DND-41 (cell line): ENCODE measurements around the gene CYP27A1.

Source experiments
- ATAC-seq: fragments of 200-7000 bp; cut with Tn5 transposase; 3 replicates; pipeline ENCODE4 v1.9.1; 2021; ENCODE audit warnings: low read depth; ENCODE audit not compliant: insufficient read depth
- DNase-seq: peaks from one replicate; pipeline ENCODE4 v3.0.0-alpha.2; 2020
- H2AFZ ChIP-seq: 2 replicates; pipeline ENCODE4 v1.6.0; 2012; ENCODE audit warnings: low read depth, low read length
- H3K27ac ChIP-seq: 2 replicates; pipeline ENCODE4 v1.5.1; 2012; ENCODE audit warnings: low read length, inconsistent platforms
- H3K27me3 ChIP-seq: fragments of 200-600 bp; sonication (generic); 2 replicates; pipeline ENCODE4 v1.6.0; 2012; ENCODE audit warnings: low read length, mild to moderate bottlenecking, inconsistent platforms; ENCODE audit not compliant: insufficient read depth, poor library complexity
- H3K36me3 ChIP-seq: 2 replicates; pipeline ENCODE4 v1.5.1; 2012; ENCODE audit warnings: low read length, inconsistent platforms; ENCODE audit not compliant: insufficient read depth
- H3K4me1 ChIP-seq: 2 replicates; pipeline ENCODE4 v1.5.1; 2012; ENCODE audit warnings: mild to moderate bottlenecking, low read length; ENCODE audit not compliant: insufficient read depth
- H3K4me2 ChIP-seq: 2 replicates; pipeline ENCODE4 v1.6.0; 2012; ENCODE audit warnings: mild to moderate bottlenecking, moderate library complexity, low read length, inconsistent platforms; ENCODE audit not compliant: insufficient read depth
- H3K4me3 ChIP-seq, 2 experiments: fragments of 200-600 bp in 1 of 2; shearing (Covaris generic) in 1 of 2; 2 replicates each; pipeline ENCODE4 v1.5.1; 2012 to 2016; ENCODE audit warnings: inconsistent platforms in 2 of 2, low read length in 2 of 2, mild to moderate bottlenecking in 2 of 2, low read depth in 1 of 2, moderate library complexity in 1 of 2
- H3K79me2 ChIP-seq: 2 replicates; pipeline ENCODE4 v1.6.0; 2012; ENCODE audit warnings: low read length, inconsistent platforms; ENCODE audit not compliant: insufficient read depth
- H3K9ac ChIP-seq: 2 replicates; pipeline ENCODE4 v1.6.0; 2012; ENCODE audit warnings: low read depth, mild to moderate bottlenecking, inconsistent platforms, low read length, moderate library complexity
- H3K9me3 ChIP-seq: 2 replicates; pipeline ENCODE4 v1.5.1; 2012; ENCODE audit warnings: low read length, moderate library complexity, mild to moderate bottlenecking, inconsistent platforms; ENCODE audit not compliant: insufficient read depth, severe bottlenecking
- H4K20me1 ChIP-seq: 2 replicates; pipeline ENCODE4 v1.6.0; 2012; ENCODE audit warnings: low read length; ENCODE audit not compliant: insufficient read depth
- EZH2 ChIP-seq: IDR thresholded peaks from 3 replicates; pipeline ENCODE4 v1.6.1; 2012; ENCODE audit warnings: borderline replicate concordance, low read depth, mild to moderate bottlenecking, moderate library complexity, low read length, inconsistent platforms; ENCODE audit not compliant: severe bottlenecking
- TF ChIP-seq, protein P1 (sequence below): IDR thresholded peaks from 2 replicates; pipeline ENCODE4 v1.5.1; 2012; ENCODE audit warnings: borderline replicate concordance, low read length, moderate library complexity, mild to moderate bottlenecking; ENCODE audit not compliant: poor library complexity, severe bottlenecking; ENCODE audit errors: extremely low read depth

CYP27A1 gene

DNA sequence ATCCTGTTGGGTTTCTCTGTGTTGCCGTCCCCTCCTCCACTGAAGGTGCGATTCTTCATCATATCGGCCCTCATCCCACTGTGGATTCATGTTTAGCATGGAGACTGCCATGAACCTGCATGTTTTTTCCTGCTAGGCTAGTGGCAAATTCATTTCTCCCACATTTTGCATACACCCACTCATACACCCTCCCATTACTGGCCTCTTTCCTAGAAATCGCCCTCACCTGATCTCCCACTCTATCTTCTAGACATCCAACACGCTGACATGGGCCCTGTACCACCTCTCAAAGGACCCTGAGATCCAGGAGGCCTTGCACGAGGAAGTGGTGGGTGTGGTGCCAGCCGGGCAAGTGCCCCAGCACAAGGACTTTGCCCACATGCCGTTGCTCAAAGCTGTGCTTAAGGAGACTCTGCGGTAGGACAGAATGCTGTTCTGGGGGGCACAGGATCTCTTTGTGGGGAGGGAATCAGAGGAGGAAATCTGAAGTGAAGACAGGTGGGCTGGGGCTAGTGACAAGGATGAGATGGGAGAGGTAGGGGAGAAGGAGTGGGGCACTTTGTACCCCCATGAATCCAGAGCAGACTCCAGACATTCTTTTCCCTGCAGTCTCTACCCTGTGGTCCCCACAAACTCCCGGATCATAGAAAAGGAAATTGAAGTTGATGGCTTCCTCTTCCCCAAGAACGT is 32.0 kb downstream of the CYP27A1 start:
- Histone ChIP-seq H3K9me3 (no peaks in the 10 kb centered on the region), H3K27me3 (peaks cover 5% of the 10 kb centered on the region), H3K36me3 (no peaks in the 10 kb centered on the region), H3K9ac (no peak overlapping the region), H2AFZ (no peak overlapping the region), H4K20me1 (no peaks in the 10 kb centered on the region), H3K4me1 (no peaks in the 10 kb centered on the region), H3K4me2 (no peak overlapping the region), H3K79me2 (no peaks in the 10 kb centered on the region), H3K4me3 (no peak overlapping the region), H3K27ac (no peak overlapping the region)
- no peak for TF ChIP-seq EZH2
- TF ChIP-seq, protein P1, sequence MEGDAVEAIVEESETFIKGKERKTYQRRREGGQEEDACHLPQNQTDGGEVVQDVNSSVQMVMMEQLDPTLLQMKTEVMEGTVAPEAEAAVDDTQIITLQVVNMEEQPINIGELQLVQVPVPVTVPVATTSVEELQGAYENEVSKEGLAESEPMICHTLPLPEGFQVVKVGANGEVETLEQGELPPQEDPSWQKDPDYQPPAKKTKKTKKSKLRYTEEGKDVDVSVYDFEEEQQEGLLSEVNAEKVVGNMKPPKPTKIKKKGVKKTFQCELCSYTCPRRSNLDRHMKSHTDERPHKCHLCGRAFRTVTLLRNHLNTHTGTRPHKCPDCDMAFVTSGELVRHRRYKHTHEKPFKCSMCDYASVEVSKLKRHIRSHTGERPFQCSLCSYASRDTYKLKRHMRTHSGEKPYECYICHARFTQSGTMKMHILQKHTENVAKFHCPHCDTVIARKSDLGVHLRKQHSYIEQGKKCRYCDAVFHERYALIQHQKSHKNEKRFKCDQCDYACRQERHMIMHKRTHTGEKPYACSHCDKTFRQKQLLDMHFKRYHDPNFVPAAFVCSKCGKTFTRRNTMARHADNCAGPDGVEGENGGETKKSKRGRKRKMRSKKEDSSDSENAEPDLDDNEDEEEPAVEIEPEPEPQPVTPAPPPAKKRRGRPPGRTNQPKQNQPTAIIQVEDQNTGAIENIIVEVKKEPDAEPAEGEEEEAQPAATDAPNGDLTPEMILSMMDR, result no peak
- ATAC-seq (no peak), DNase-seq (no peak)

DNA sequence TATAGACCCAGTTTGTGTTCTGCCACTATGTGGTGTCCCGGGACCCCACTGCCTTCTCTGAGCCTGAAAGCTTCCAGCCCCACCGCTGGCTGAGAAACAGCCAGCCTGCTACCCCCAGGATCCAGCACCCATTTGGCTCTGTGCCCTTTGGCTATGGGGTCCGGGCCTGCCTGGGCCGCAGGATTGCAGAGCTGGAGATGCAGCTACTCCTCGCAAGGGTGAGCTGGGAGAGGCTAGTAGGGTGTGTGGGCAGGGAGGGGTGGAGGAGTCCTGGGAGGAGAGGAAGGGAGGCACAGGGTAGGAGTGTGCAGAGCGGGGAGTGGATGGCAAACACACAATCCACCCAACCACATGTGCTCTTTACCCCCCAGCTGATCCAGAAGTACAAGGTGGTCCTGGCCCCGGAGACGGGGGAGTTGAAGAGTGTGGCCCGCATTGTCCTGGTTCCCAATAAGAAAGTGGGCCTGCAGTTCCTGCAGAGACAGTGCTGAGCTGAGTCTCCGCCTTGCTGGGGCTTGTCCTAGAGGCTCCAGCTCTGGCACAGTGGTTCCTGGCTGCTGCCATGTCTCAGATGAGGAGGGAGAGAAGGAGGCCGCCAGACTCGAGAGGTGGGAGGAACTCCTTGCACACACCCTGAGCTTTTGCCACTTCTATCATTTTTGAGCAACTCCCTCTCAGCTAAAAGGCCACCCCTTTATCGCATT is 32.7 kb downstream of the CYP27A1 start:
- H2AFZ ChIP-seq, result no peak overlapping the region
- no peak overlapping the region for H3K4me3 ChIP-seq
- H3K9ac ChIP-seq, result no peak overlapping the region
- no peak overlapping the region for H3K27ac ChIP-seq
- no peaks in the 10 kb centered on the region for H3K9me3 ChIP-seq
- TF ChIP-seq, protein P1, result no peak
- no peak for TF ChIP-seq EZH2
- H3K4me1 ChIP-seq, result no peaks in the 10 kb centered on the region
- H3K27me3 ChIP-seq, result peaks cover 5% of the 10 kb centered on the region
- H4K20me1 ChIP-seq, result no peaks in the 10 kb centered on the region
- no peak for DNase-seq
- no peaks in the 10 kb centered on the region for H3K79me2 ChIP-seq
- ATAC-seq, result no peak
- H3K36me3 ChIP-seq, result no peaks in the 10 kb centered on the region
- H3K4me2 ChIP-seq, result no peak overlapping the region

DNA sequence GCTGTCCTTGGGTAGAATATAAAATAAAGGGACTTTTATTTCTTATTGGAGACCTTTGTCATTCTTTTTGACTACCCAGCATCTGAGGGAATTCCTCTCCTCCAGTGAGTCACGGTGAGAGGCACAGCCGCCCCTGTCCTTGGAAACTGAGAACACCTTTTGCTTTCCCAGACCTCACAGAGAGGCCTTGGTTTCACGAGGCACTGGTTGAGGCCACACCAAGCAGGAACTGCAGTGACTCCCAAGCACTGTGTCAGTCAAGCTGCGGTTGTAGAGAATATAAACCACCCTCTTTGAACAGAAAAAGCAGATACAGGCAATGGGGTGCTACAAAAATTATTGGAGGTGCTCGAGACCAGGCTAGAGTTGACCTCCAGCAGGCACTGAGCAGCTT is 33.3 kb downstream of the CYP27A1 start:
- Histone ChIP-seq H3K27ac (no peak overlapping the region), H3K4me1 (no peaks in the 10 kb centered on the region), H3K36me3 (no peaks in the 10 kb centered on the region), H3K9ac (no peak overlapping the region), H2AFZ (no peak overlapping the region), H3K9me3 (no peaks in the 10 kb centered on the region), H3K79me2 (no peaks in the 10 kb centered on the region), H3K4me3 (no peak overlapping the region), H4K20me1 (no peaks in the 10 kb centered on the region), H3K27me3 (peaks cover 5% of the 10 kb centered on the region), H3K4me2 (no peak overlapping the region)
- ATAC-seq (no peak), DNase-seq (no peak)
- no peak for TF ChIP-seq EZH2
- TF ChIP-seq, protein P1, result no peak
